Testis (tissue), 5 donors: ENCODE measurements around the gene PHYKPL. TPM values are rescaled to one million over a fixed set of nuclear protein-coding genes. Genes with fewer than 3 reads are reported as not detected.
A peak's percentile ranks its signal among the peaks of the same experiment; 100 is the strongest.

Source experiments
- DNase-seq: peaks from one replicate; pipeline ENCODE4 v3.0.0-alpha.2; 2019
- H3K27ac ChIP-seq, 2 donors: fragments of 200-600 bp; sonication (generic); one replicate each; pipeline ENCODE4 v1.5.1; 2019
- H3K27me3 ChIP-seq: fragments of 200-600 bp; sonication (generic); one replicate; pipeline ENCODE4 v1.5.1; 2019
- H3K36me3 ChIP-seq: fragments of 200-600 bp; sonication (generic); one replicate; pipeline ENCODE4 v1.5.1; 2017; ENCODE audit warnings: low read depth; ENCODE audit errors: missing control alignments
- H3K4me1 ChIP-seq: fragments of 200-600 bp; sonication (generic); one replicate; pipeline ENCODE4 v1.5.1; 2019
- H3K4me3 ChIP-seq, 2 donors: fragments of 200-600 bp; sonication (generic); one replicate each; pipeline ENCODE4 v1.5.1; 2017 to 2019
- H3K9me3 ChIP-seq: fragments of 200-600 bp; sonication (generic); one replicate; pipeline ENCODE4 v1.5.1; 2017
- CTCF ChIP-seq, 3 experiments: fragments of 450-650 bp in 2 of 3; fragments of 200-600 bp in 1 of 3; sonication (generic) in 1 of 3; IDR thresholded peaks; one replicate each; pipeline ENCODE4 v1.5.1; 2016 to 2019; ENCODE audit warnings: antibody characterized with exemption in 3 of 3, mild to moderate bottlenecking in 2 of 3, moderate library complexity in 1 of 3
- POLR2A ChIP-seq: fragments of 450-650 bp; IDR thresholded peaks from one replicate; pipeline ENCODE4 v1.6.1; 2017; ENCODE audit warnings: antibody characterized with exemption, mild to moderate bottlenecking, moderate library complexity
- WGBS, 2 donors: methylation state at CpG; one replicate each; pipeline ENCODE4 v1.1.5; 2018; 5-methylcytosine and 5-hydroxymethylcytosine counted together
- intact Hi-C: fragments of 100-400 bp; cut with DNase I; formaldehyde crosslinking; loops from one replicate; pipeline ENCODE4 v1.15.1; 2023; ENCODE audit warnings: low total_unique reads
- long read RNA-seq, 2 donors: transcript quantifications; one replicate each; lab custom pipeline, GENCODE V29; 2026
- polyA plus RNA-seq: library from polyadenylated mRNA; stranded (reverse); fragments of 350-450 nt; fragmentation: Illumina TruSeq; extraction: RNeasy Lipid Tissue Mini Kit (QIAGEN cat#74804); gene quantifications from one replicate; pipeline ENCODE4 v1.2.3, GENCODE V29; 2014; ENCODE audit warnings: low read depth, low replicate concordance; ENCODE audit not compliant: insufficient read depth
- total RNA-seq, 2 donors: library from RNA; depleted of rRNA; stranded (reverse); fragments of >200 nt; gene quantifications; one replicate each; pipeline ENCODE4 v1.2.3, GENCODE V29; 2016

The PHYKPL gene
- total RNA-seq (100 to 1,000 TPM; 121 to 122 TPM), polyA plus RNA-seq (81.7 TPM)
- long read RNA-seq, donor 1, partial matches to known transcripts = 0 of 3 reads
- long read RNA-seq, donor 1, other reads (novel, unspliced or antisense) = 0 of 3 reads
- long read RNA-seq, donor 2, partial matches to known transcripts = 0 of 2 reads
- long read RNA-seq, donor 2, other reads (novel, unspliced or antisense) = 0 of 2 reads

DNA sequence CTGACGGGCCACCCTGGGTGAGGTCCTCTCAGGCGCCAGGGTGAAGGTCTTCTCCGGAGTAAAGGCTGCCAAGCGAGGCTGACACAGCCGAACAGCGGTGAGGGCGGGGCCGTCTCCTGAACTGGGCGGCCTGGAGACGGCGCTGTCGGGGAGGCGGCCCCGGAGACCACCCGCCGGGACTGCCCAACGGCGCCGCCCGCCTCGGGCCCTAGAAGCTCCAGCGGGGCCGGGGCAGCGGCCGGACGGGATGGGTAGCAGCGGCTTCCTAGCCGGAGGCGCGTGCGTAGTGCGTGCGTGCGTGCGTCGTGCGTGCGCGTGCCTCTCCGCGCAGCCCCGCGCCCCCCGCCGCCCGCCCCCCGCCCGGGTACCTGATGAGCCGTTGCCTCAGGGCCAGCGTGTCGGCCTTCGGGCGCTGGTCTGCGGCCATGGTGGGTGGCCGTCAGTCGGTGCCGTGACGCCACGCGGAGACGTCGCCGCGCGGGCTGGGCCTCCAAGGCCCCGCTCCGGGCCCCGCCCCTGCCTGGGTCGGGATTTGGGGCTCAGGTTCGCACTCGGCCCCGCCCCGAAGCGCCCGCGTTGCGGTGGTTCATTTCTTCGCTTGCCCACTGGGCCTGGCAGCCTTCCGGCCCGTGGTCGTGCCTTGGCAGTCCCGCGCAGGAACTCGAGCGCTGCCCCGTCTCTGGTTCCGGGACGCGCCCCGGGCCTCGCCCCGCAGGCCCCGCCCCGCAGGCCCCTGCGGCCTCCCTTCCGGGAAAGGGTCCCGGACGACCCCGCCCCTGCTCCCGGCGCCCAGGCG, at the start of gene PHYKPL:
Gene PHYKPL (minus strand): TSS at position 679 of the 796 bp plus-strand sequence. CDS start 252 bp downstream, at position 427.
- peak; percentile 80 for DNase-seq
- WGBS, 2 donors = 1% methylated on average over 41 of the region's 102 CpGs; no CpG with 5 or more reads in 1 of the 2 donors
- intact Hi-C loops = no loop called here
- Histone ChIP-seq H3K36me3 (no peaks in the 10 kb centered on the region), H3K27ac (peak within 1 kb of the TSS; percentile 90 to 98), H3K4me3 (peak within 1 kb of the TSS; percentile 94 to 95), H3K4me1 (peaks cover 22% of the 10 kb centered on the region), H3K27me3 (no peaks in the 10 kb centered on the region), H3K9me3 (no peaks in the 10 kb centered on the region)
- no peak for TF ChIP-seq CTCF (IDR thresholded peaks at IDR 0.05)
- TF ChIP-seq POLR2A = no peak

- Histone ChIP-seq H3K36me3 (no peaks in the 10 kb centered on the region), H3K27ac (no peak overlapping the region), H3K27me3 (no peaks in the 10 kb centered on the region), H3K9me3 (no peaks in the 10 kb centered on the region), H3K4me1 (no peaks in the 10 kb centered on the region), H3K4me3 (no peak overlapping the region)
- DNase-seq = no peak
- TF ChIP-seq POLR2A (no peak), CTCF (IDR thresholded peaks at IDR 0.05) (no peak)
- intact Hi-C loops = loop anchor here (10.0 kb wide), 1 partner anchor 302 kb away; no protein-coding TSS in a partner anchor
- WGBS, 2 donors = 84 to 93% methylated on average over 4 of the region's 4 CpGs
These were observed 49.8 kb upstream of the PHYKPL start for GRCh38 chr5:178282391-178282790.

DNA sequence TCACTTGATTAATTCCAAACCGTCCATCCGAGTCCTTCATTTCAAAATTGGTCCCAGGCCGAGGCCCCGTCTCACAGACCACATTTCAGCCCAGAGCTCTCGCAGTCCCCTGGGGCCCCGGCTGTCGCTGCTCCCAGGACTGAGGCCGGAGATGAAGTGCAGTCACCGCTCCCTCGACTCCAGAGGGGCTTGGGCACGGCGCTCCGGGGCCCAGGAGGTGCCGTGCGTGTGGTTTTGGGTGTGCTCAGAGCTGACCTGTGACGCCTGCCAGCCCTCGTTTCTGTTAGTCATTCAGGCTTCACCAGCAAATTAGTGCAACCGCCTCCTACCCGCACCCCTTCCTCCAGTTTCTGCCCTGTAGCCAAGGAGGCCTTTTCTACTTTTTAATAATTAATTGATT, 48.7 kb upstream of the PHYKPL start:
- no peak overlapping the region for H3K4me3 ChIP-seq
- WGBS, 2 donors = 87% methylated on average over 19 of the region's 19 CpGs
- no peaks in the 10 kb centered on the region for H3K36me3 ChIP-seq
- H3K27ac ChIP-seq = no peak overlapping the region
- H3K9me3 ChIP-seq = no peaks in the 10 kb centered on the region
- TF ChIP-seq POLR2A (no peak), CTCF (IDR thresholded peaks at IDR 0.05) (no peak)
- H3K27me3 ChIP-seq = no peaks in the 10 kb centered on the region
- H3K4me1 ChIP-seq = no peaks in the 10 kb centered on the region
- intact Hi-C loops = loop anchor here (10.0 kb wide), 1 partner anchor 303 kb away; no protein-coding TSS in a partner anchor
- DNase-seq = no peak

DNA sequence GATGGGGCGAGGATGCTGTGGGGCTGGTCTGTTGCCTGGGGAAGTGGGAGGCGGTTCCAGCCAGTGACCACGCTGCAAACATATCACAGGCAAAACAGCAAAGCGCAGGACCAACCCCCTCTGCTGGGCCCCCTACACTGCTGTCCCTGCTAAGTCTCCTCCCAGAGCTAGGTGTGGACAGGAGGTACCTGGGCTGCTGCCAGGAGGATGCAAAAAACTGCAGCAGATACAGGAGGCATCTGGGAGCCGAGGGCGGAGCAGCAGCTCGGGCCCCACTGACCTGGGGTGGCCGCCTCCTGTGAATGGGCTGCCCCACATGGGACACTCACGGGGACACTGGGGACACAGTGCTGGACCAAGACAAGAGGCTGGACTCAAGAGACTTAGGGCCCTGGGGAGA, 48.0 kb upstream of the PHYKPL start:
- H3K4me3 ChIP-seq = no peak overlapping the region
- H3K27ac ChIP-seq = no peak overlapping the region
- TF ChIP-seq POLR2A (no peak), CTCF (IDR thresholded peaks at IDR 0.05) (no peak)
- DNase-seq = no peak
- intact Hi-C loops = loop anchor here (10.0 kb wide), 1 partner anchor 304 kb away; no protein-coding TSS in a partner anchor
- no peaks in the 10 kb centered on the region for H3K36me3 ChIP-seq
- H3K4me1 ChIP-seq = no peaks in the 10 kb centered on the region
- no peaks in the 10 kb centered on the region for H3K9me3 ChIP-seq
- no peaks in the 10 kb centered on the region for H3K27me3 ChIP-seq
- 92 to 98% methylated on average over 8 to 9 of the region's 9 CpGs for WGBS, 2 donors
